Measurements from ENCODE around the gene LPIN2.
"Not testable (repeated sequence)": the region's sequence is repeated elsewhere in the genome, so short reads cannot be mapped to it uniquely, and the experiment has no call there.

LPIN2 gene

DNA sequence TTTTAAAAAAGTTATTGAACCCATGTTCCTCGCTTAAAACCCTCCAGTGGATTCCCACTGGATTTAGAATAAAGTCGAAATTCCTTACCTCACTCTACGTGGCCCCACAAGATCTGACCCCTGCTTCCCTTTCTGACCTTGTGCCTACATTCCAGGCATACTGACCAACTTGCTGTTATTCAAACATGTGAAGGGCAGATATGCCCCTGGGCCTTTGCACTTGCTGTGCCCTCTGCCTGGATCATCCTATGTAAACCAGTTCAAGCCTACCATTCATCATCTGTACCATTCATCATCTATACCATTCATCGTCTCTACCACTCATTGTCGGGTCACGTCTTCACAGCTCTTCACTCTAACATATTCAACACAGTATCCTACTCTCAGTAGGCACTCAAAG lies 41.3 kb upstream of the LPIN2 start:
- Histone ChIP-seq H3K9ac (ENCODE audit: low read depth, low read length) (no peak overlapping the region), H3K27me3 (ENCODE audit: insufficient read depth, low read length) (no peaks in the 10 kb centered on the region), H3K36me3 (ENCODE audit: insufficient read depth, low read length) (no peaks in the 10 kb centered on the region), H3K4me1 (ENCODE audit: insufficient read depth, low read length) (peaks cover 13% of the 10 kb centered on the region), H3K27ac (ENCODE audit: low read depth, low read length) (no peak overlapping the region), H3K9me3 (ENCODE audit: insufficient read depth, low read depth, low read length) (peaks cover 6% of the 10 kb centered on the region; the same call in 1 of the 2 replicates), H3K4me3 (ENCODE audit: low read length) (no peak overlapping the region)
- WGBS = 97% methylated on average over 6 of the region's 6 CpGs

GRCh38 chr18:3053081-3053480 lies 40.1 kb upstream of the LPIN2 start:
- Histone ChIP-seq H3K36me3 (ENCODE audit: insufficient read depth, low read length) (no peaks in the 10 kb centered on the region), H3K27me3 (ENCODE audit: insufficient read depth, low read length) (no peaks in the 10 kb centered on the region), H3K9me3 (ENCODE audit: insufficient read depth, low read depth, low read length) (peaks cover 6% of the 10 kb centered on the region; the same call in 1 of the 2 replicates), H3K27ac (ENCODE audit: low read depth, low read length) (no peak overlapping the region), H3K4me1 (ENCODE audit: insufficient read depth, low read length) (peaks cover 13% of the 10 kb centered on the region; the same call in 1 of the 2 replicates), H3K9ac (ENCODE audit: low read depth, low read length) (no peak overlapping the region), H3K4me3 (ENCODE audit: low read length) (no peak overlapping the region)
- whole genome bisulfite sequencing = 95% methylated on average over 4 of the region's 4 CpGs

GRCh38 chr18:3052411-3052758 lies 39.4 kb upstream of the LPIN2 start:
- H3K4me1 ChIP-seq (ENCODE audit: insufficient read depth, low read length) = peaks cover 13% of the 10 kb centered on the region; the same call in 1 of the 2 replicates
- H3K27ac ChIP-seq (ENCODE audit: low read depth, low read length) = no peak overlapping the region
- no peaks in the 10 kb centered on the region for H3K36me3 ChIP-seq (ENCODE audit: insufficient read depth, low read length)
- WGBS = 89% methylated on average over 2 of the region's 2 CpGs
- H3K27me3 ChIP-seq (ENCODE audit: insufficient read depth, low read length) = no peaks in the 10 kb centered on the region
- H3K9me3 ChIP-seq (ENCODE audit: insufficient read depth, low read depth, low read length) = peaks cover 6% of the 10 kb centered on the region; the same call in 1 of the 2 replicates
- H3K4me3 ChIP-seq (ENCODE audit: low read length) = no peak overlapping the region
- no peak overlapping the region for H3K9ac ChIP-seq (ENCODE audit: low read depth, low read length)

DNA sequence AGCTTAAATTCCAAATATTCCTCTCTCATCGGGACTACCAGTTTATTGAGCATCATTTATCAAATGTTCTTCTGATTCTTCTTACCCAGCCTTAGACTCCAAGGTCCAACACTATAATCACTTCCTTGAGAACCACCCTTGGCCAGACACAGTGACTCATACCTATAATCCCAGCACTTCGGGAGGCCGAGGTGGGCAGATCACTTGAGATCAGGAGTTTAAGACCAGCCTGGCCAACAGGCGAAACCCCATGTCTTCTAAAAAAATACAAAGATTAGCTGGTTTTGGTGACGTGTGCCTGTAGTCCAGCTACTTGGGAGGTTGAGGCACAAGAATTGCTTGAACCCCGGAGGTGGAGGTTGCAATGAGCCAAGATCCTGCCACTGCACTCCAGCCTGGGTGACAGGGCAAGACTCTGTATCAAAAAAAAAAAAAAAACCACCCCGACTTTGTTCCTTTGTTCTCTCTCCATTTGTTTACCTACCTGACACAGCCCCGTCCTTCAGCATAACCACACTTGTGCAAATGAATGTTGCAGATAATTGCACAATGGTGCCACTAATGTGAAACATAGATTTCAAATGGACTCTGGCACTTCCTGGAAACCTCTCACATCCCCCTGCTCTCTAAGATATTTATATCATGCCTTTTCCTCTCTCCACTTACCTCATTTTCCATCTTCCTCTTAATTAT lies 38.9 kb upstream of the LPIN2 start:
- WGBS = 84% methylated on average over 8 of the region's 8 CpGs
- Histone ChIP-seq H3K4me3 (ENCODE audit: low read length) (no peak overlapping the region), H3K9me3 (ENCODE audit: insufficient read depth, low read depth, low read length) (peaks cover 6% of the 10 kb centered on the region; the same call in 1 of the 2 replicates), H3K9ac (ENCODE audit: low read depth, low read length) (no peak overlapping the region), H3K4me1 (ENCODE audit: insufficient read depth, low read length) (peaks cover 13% of the 10 kb centered on the region; the same call in 1 of the 2 replicates), H3K36me3 (ENCODE audit: insufficient read depth, low read length) (no peaks in the 10 kb centered on the region), H3K27me3 (ENCODE audit: insufficient read depth, low read length) (no peaks in the 10 kb centered on the region), H3K27ac (ENCODE audit: low read depth, low read length) (no peak overlapping the region)

DNA sequence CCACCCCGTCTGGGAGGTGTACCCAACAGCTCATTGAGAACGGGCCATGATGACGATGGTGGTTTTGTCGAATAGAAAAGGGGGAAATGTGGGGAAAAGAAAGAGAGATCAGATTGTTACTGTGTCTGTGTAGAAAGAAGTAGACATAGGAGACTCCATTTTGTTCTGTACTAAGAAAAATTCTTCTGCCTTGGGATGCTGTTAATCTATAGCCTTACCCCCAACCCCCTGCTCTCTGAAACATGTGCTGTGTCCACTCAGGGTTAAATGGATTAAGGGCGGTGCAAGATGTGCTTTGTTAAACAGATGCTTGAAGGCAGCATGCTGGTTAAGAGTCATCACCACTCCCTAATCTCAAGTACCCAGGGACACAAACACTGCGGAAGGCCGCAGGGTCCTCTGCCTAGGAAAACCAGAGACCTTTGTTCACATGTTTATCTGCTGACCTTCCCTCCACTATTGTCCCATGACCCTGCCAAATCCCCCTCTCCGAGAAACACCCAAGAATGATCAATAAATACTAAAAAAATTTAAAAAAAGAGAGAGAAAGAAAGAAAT lies 37.0 kb upstream of the LPIN2 start:
- H3K27me3 ChIP-seq (ENCODE audit: insufficient read depth, low read length); H3K4me1 ChIP-seq (ENCODE audit: insufficient read depth, low read length); H3K9me3 ChIP-seq (ENCODE audit: insufficient read depth, low read depth, low read length); H3K4me3 ChIP-seq (ENCODE audit: low read length); H3K27ac ChIP-seq (ENCODE audit: low read depth, low read length); H3K36me3 ChIP-seq (ENCODE audit: insufficient read depth, low read length); H3K9ac ChIP-seq (ENCODE audit: low read depth, low read length): not testable (repeated sequence)
- no CpG with 5 or more reads among the region's 8 CpGs for WGBS

GRCh38 chr18:3048820-3049349 lies 35.9 kb upstream of the LPIN2 start:
- H3K9ac ChIP-seq (ENCODE audit: low read depth, low read length) = no peak overlapping the region
- H3K4me1 ChIP-seq (ENCODE audit: insufficient read depth, low read length) = peaks cover 6% of the 10 kb centered on the region; the same call in 1 of the 2 replicates
- H3K4me3 ChIP-seq (ENCODE audit: low read length) = no peak overlapping the region
- WGBS = 94% methylated on average over 3 of the region's 3 CpGs
- no peaks in the 10 kb centered on the region for H3K27me3 ChIP-seq (ENCODE audit: insufficient read depth, low read length)
- no peaks in the 10 kb centered on the region for H3K36me3 ChIP-seq (ENCODE audit: insufficient read depth, low read length)
- H3K27ac ChIP-seq (ENCODE audit: low read depth, low read length) = no peak overlapping the region
- H3K9me3 ChIP-seq (ENCODE audit: insufficient read depth, low read depth, low read length) = peaks cover 6% of the 10 kb centered on the region; the same call in 1 of the 2 replicates

- 75% methylated on average over 6 of the region's 6 CpGs for WGBS
- 0 out of 2 replicates have a peak, but pooled peaks cover 2% of the 10 kb centered on the region for H3K9me3 ChIP-seq (ENCODE audit: insufficient read depth, low read depth, low read length)
- no peak overlapping the region for H3K9ac ChIP-seq (ENCODE audit: low read depth, low read length)
- peaks cover 6% of the 10 kb centered on the region; the same call in 1 of the 2 replicates for H3K4me1 ChIP-seq (ENCODE audit: insufficient read depth, low read length)
- H3K27ac ChIP-seq (ENCODE audit: low read depth, low read length) = no peak overlapping the region
- no peaks in the 10 kb centered on the region for H3K27me3 ChIP-seq (ENCODE audit: insufficient read depth, low read length)
- H3K36me3 ChIP-seq (ENCODE audit: insufficient read depth, low read length) = no peaks in the 10 kb centered on the region
- no peak overlapping the region for H3K4me3 ChIP-seq (ENCODE audit: low read length)
Measured at GRCh38 chr18:3048121-3048520, 35.2 kb upstream of the LPIN2 start.

- Histone ChIP-seq H3K9ac (ENCODE audit: low read depth, low read length) (no peak overlapping the region), H3K4me3 (ENCODE audit: low read length) (no peak overlapping the region), H3K27me3 (ENCODE audit: insufficient read depth, low read length) (no peaks in the 10 kb centered on the region), H3K36me3 (ENCODE audit: insufficient read depth, low read length) (no peaks in the 10 kb centered on the region), H3K27ac (ENCODE audit: low read depth, low read length) (no peak overlapping the region), H3K9me3 (ENCODE audit: insufficient read depth, low read depth, low read length) (no peaks in the 10 kb centered on the region), H3K4me1 (ENCODE audit: insufficient read depth, low read length) (0 out of 2 replicates have a peak, but pooled peaks cover 3% of the 10 kb centered on the region)
- 86% methylated on average over 4 of the region's 4 CpGs for WGBS
Measured at GRCh38 chr18:3046216-3046808, 33.4 kb upstream of the LPIN2 start.

- no peak overlapping the region for H3K4me3 ChIP-seq (ENCODE audit: low read length)
- 0 out of 2 replicates have a peak, but pooled peaks cover 3% of the 10 kb centered on the region for H3K4me1 ChIP-seq (ENCODE audit: insufficient read depth, low read length)
- H3K9me3 ChIP-seq (ENCODE audit: insufficient read depth, low read depth, low read length) = no peaks in the 10 kb centered on the region
- H3K9ac ChIP-seq (ENCODE audit: low read depth, low read length) = no peak overlapping the region
- no peaks in the 10 kb centered on the region for H3K27me3 ChIP-seq (ENCODE audit: insufficient read depth, low read length)
- no peak overlapping the region for H3K27ac ChIP-seq (ENCODE audit: low read depth, low read length)
- no peaks in the 10 kb centered on the region for H3K36me3 ChIP-seq (ENCODE audit: insufficient read depth, low read length)
- WGBS = 91% methylated on average over 12 of the region's 12 CpGs
Measured at GRCh38 chr18:3044931-3045698, 32.2 kb upstream of the LPIN2 start.

- H3K27ac ChIP-seq (ENCODE audit: low read depth, low read length) = no peak overlapping the region
- no peak overlapping the region for H3K4me3 ChIP-seq (ENCODE audit: low read length)
- WGBS = 100% methylated on average over 2 of the region's 2 CpGs
- H3K4me1 ChIP-seq (ENCODE audit: insufficient read depth, low read length) = 0 out of 2 replicates have a peak, but pooled peaks cover 3% of the 10 kb centered on the region
- no peaks in the 10 kb centered on the region for H3K27me3 ChIP-seq (ENCODE audit: insufficient read depth, low read length)
- no peaks in the 10 kb centered on the region for H3K9me3 ChIP-seq (ENCODE audit: insufficient read depth, low read depth, low read length)
- H3K36me3 ChIP-seq (ENCODE audit: insufficient read depth, low read length) = no peaks in the 10 kb centered on the region
- H3K9ac ChIP-seq (ENCODE audit: low read depth, low read length) = no peak overlapping the region
Measured at GRCh38 chr18:3042379-3042778, 29.4 kb upstream of the LPIN2 start.

All from HUES64 (cell line).